GM19240 (cell line): ENCODE data around the gene PDE4B.
"Not testable (repeated sequence)": the region's sequence is repeated elsewhere in the genome, so short reads cannot be mapped to it uniquely, and the experiment has no call there.

Experiments used
- DNase-seq: peaks from one replicate; pipeline ENCODE4 v3.0.0; 2011; ENCODE audit warnings: low spot score; ENCODE audit not compliant: insufficient read length

PDE4B gene

DNA sequence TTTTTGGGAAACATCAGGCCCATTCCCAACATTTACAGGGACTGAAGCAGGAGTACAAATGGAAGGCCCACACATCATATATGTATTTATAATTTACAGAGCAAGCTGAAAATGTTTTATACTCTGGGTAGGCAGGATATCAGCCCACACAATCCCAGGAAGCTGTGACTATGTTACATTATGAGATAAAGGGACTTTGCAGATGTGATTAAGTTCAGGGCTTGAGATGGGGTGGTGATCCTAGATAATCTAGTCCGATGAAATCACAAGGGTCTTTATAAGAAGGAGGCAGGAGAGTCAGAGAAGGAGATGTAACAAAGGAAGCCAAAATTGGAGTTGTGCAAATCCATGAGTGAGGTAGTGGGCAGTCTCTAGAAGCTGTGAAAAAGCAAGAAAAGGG is 160.5 kb downstream of the PDE4B start:
- no peak for DNase-seq

DNA sequence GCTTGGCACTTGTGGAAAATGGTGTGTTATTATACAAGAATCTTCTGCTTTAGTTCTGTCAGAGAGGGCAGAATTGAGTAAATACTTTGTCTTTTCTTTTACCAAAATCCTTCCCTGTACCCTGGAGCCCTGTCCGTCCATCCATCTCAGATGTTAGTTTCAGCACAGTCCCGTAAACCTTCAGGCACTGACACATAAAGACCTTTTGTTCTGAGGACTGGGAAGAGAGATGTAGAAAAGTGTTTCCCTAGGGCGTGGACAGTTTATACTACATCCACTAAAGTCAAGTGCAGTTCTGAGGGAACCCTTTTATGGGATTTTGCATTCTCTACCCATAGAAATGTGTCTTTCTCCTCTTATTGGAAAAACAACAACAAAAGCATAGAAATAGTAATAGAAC is 162.4 kb downstream of the PDE4B start:
- DNase-seq = no peak

DNA sequence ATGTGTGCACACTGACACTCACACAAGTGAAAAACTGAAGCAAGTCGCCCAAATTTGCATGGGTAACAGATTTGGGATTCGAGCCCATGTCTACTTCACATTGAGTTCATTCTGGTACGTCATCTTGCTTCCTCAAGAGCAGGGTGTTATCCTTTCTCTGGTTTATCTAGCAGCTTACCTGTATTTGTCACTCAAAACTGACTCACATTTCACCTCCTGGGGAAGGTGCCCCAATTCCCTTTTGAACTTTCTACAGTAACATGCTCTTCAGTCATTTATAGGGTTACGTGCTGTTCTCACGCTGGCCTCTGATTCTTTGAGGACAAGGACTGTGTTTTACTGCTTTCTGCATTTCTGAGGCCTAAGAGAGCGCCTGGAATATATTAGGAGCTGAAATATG is 162.8 kb downstream of the PDE4B start:
- no peak for DNase-seq

DNA sequence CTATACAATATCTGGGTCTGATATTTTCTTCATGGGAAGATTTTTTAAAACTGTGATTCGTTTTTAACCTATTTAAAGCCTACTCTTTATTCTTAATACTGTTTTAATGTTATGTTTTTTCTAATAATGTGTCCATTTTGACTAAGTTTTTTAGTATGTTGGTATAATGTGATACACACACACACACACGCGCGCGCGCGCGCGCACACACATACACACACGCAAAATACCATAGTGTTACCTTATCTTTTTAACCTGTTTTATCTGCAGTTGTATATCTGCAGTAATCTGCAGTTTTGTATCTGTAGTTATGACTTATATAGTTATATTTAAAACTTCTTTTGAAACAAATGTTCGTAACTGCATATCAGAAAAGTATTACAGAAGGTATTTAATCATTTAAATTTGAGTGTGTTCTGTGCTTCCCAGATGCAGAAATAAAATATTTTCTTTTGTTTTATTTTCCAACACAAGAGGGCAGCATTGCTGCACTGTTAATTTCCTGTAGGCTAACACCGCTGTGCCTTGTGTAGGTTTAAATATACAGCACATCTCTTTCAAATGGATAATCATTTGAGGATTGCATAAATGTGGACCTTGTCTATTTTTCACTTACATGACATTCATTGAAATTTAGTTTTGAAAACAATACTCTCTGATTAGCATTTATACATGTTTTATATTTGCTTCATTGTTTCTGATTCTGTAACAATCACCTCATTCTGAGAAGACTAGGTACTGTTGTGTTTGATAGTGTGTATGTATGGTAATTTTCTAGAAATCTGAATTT is 166.1 kb downstream of the PDE4B start:
- DNase-seq = no peak

DNA sequence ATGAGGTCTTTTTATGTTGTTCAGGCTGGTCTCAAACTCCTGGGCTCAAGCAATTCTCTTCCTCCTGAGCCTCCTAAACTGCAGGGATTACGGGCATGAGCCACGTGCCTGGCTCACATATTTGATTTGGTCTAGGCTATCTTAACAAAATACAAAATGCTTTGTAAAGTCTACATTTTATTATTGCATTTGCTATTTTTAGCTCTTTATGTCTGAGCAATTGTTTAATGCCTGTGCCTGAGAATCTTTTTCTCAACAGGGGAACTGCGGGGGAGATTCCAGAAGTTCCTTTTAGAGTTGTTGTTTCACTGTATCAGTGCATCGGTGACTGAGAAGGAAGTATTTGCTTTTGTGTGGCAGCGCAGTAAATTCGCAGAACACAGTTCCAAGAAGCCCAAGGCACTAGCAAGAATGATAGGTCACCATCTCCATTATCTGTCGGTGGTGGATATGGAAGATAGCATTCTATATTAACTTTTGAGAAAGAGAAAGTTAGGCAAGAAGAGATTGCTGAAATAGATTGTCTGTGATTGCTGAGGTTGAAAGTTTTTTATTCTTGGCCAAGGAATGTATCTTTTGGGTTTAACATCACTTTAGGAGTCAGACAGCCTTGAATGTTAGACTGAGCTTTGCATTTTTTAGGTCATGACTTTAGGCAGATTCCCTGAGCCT is 167.3 kb downstream of the PDE4B start:
- DNase-seq = no peak

DNA sequence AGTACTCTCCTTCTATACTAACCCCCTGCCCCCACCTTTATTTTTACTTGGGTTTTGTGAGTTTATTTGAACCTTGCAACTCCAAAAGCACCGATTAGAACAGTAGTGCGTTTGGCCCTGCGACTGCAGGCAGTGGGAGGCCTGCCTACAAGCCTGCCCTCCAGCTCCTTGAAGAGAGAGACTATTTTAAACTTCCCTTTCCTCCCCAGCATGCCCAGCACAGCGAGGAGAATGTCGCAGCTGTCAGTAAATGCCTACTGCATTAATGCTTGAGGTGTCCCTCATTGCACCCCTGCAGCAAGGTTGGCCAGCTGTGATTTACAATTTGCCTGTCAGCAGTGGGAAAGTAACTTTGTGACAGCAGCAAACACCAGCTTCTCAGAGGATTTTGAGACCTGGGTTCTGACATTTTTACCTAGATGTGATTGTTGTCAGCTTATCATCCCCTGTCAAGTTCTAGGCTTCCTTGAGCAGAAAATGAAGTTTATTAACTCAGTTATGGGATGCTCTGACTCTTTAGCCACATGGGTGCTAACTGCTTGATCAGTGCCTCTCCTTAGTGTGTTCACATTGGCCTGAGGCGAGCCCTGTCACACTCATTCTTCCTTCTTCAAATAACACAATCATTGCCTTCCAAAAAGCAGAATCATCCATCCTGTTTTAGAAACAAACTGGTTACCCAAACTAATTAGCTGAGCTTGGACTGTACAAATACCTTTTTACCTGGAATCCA is 170.6 kb downstream of the PDE4B start:
- DNase-seq = no peak

DNA sequence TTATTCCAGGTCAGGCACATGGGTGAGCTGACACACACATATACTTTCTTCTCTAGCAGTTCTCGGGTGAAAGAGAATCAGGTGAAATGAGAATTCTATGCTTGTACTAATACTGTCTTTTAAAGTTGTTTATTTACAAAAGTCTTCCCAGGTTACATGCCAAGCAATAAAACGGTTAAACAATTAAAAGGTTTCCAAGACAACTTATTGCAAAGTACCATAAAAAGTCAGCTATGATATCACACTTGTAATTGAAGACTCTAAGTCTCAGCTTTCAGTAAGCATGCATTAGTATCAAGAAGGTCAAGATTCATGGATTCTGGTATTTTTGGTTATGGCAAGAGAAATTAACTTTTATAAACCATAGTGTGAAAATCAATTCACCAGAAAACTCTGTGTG is 171.4 kb downstream of the PDE4B start:
- DNase-seq = no peak

DNA sequence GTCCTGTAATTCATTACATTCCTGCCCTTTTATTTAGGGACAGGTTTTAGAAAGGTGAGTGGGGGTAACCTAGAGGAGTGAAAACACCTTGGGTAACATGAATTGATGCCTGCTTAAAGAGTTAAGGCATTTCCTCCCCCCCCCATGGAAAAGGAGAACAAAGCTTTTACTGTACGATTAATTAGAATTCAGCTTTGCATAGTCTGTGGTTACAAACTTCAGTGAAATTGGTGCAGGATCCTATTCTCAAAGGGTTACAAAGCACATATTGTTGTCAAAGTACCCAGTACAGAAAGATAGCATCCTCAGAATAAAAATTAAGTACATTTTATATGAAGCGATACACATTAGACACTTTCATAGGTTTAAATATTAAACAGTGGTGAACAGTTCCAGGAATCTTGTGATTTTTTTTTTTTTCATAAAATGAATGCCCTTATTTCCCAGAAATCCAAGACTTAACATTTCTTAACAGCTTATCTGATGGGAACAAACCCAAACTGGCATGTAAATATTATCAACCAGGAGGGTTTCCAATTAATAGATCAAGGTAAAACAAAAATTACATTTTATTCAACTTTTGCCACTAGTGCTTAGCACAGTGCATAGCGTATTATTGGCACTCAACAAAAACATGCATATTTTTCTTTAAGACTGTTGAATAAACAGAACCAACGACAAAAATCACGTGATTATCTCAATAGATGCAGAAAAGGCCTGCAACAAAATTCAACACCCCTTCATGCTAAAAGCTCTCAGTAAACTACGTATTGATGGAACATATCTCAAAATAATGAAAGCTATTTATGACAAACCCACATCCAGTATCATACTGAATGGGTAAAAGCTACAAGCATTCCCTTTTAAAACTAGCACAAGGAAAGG is 172.7 kb downstream of the PDE4B start:
- no peak for DNase-seq

DNA sequence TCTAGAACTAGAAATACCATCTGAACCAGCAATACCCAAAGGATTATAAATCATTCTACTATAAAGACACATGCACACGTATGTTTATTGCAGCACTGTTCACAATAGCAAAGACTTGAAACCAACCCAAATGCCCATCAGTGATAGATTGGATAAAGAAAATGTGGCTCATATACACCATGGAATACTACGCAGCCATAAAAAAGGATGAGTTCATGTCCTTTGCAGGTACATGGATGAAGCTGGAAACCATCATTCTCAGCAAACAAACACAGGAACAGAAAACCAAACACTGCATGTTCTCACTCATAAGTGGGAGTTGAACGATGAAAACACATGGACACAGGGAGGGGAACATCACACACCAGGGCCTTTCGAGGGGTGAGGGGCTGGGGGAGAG is 174.8 kb downstream of the PDE4B start:
- DNase-seq = not testable (repeated sequence)

DNA sequence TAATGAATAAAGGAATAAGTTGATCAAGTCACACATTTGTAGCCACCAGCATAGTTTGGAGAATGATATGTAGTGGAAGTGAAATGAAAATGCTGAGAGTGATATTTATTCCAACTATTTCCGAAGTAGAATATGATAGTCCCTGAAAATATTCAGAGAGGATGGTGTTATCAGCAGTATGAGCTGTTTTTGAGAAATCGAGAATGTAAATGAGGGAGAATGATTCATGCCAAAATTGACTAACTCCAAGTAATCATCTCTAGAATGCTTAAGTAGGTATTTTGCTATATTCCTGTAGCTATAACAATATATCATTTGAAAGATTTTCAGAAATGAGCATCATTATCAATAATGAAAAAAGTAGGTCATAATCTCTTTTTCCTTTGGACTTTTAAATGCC is 178.9 kb downstream of the PDE4B start:
- no peak for DNase-seq

DNA sequence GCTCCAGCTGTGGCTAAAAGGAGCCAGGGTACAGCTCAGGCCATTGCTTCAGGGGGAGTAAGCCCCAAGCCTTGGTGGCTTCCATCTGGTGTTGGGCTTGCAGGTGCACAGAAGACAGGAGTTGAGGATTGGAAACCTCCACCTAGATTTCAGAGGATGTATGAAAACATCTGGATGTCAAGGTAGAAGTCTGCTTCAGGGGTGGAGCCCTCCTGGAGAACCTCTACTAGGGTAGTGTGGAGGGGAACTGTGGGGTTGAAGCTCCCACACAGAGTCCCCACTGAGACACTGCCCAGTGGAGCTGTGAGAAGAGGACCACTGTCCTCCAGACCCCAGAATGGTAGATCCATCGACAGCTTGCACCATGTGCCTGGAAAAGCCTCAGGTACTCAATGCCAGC is 183.0 kb downstream of the PDE4B start:
- DNase-seq = no peak

DNA sequence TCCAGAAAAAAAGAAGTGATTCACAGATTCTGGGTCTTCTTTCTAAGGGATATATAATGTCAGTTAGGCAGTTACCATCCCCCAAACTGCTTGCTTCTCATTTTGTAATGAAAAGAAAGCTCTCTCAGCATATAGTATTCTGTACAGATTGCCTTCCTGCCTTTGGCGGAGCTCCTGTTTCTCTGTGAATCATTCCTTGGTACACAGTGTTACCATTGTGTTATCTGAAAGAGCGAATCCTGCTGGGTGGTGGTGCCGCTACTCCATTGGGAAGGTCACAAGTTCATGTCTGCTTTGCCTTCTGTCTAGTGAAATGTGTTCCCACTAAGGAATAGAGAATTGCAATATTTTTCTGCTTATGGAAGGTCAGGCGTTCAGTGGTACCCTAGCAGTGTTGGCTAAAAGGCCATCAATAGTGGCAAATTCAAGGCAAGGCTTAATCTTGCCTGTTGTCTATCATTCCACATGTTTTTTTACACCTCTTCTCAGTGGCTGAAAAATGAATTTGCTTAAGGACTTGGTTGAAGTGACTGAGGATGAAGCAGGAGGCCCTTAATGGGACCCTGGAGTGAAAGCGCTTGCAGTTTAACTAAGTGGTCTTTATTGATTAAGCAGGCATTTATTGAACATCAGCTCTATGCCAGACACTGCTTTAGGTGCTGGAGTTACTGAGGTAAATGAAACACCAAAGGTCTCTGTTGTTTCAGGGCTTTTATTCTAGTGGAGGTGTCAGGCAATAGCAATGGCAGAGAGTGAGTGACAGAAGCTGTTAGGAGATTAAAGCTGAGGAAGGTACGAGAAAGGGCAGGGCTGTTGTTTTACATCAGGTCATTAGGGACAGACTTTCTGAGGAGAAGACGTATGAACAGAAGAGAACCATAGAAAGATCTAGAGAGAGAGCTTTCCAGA is 186.7 kb downstream of the PDE4B start:
- no peak for DNase-seq

DNA sequence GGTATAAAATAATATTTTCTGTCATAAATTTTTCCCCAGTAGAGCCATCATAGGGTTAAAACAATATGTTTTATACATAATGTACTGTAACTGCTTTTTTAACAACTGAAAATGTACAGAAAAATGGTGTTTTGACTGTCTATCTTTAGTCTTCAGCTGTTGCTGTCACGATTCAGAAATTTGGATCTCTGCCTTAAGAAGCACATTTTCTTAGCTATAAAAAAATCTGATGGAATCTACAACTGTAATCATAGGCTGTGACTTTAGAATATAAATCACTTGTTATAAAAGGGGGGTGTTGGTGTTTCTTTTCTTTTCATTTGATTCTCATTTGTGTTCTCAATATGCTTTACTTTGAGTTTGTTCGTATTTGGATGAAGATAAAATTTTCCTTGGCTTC is 187.5 kb downstream of the PDE4B start:
- DNase-seq = no peak

DNA sequence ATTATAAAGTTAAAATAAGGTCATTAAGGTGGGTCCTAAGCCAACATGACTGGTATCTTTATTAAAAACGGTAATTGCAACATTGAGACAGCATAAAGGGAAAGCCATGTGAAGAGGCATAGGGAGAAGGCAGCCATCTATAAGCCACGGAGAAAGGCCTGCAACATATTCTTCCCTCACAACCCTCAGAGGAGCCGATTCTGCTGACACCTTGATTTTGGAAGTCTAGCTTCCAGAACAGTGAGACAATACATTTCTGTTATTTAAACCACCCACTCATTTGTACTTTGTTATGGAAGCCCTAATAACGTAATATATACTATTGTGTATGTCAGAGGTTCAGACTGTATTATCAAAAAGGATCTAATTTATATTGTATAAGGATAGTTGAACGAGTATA is 190.8 kb downstream of the PDE4B start:
- DNase-seq = no peak

DNA sequence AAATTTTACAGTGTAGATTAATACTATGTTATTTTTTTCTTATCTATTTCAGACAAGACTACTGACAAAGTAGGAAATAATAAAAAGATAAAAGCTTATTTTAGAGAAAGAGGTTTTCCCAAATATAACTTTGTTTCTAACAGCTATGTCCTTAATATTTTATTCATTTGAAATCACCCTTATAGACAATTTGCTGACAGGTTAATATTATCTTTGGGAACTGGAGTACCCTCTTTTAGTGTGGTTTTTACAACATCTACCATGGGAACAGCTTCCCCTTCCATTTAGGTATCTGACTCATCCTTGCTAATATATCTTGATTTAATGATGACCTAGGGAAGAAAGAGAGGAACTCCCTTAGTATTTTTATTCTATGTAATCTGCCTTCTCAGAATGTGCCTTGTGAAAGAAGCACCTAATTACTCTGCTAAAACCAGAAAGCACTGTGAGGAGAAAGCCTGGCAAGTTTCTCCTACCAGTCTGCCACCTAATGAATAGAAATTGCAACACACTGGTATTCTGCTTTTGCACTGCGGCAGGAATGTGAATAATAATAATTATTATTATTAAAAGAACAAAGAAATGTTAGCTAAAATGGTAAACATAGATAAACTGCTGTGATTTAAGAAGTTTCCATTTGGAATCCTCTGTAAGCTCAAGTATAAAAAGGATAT is 192.8 kb downstream of the PDE4B start:
- DNase-seq = no peak

DNA sequence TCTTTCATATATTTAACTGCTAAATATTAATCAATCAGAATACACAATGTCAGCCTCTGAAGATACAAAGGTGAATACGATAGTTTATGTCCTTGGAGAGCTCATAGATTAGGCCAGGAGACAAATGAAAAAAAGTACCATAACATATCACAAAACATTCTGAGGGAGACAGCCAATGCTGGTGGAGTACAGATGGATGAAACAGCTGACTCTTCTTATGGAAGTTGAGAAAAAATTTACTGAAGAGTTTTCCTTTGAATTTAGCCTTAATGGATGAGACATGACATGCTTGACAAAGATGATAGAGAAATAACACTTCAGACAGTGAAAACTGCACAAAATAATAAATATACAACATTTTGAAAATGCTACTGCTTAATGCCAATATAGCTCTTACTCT is 193.5 kb downstream of the PDE4B start:
- DNase-seq = no peak

DNA sequence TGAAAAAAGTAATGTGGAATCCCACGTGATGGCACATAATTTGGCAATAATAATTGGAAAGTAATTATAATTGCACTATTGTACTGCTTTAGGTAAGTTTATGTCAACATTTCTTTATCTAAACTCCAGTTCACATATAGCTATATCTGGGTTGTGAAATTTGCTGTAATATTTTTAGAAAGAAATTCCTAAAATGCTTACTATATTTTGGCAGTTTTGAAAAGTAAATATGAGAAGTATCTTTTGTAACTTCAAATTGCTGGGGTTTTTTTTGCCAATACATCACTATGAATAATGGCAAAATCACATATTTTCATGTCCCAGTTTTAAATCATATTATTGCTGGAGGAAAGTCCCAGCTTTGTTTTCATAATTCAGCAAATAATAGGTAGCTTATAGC is 197.5 kb downstream of the PDE4B start:
- DNase-seq = no peak

DNA sequence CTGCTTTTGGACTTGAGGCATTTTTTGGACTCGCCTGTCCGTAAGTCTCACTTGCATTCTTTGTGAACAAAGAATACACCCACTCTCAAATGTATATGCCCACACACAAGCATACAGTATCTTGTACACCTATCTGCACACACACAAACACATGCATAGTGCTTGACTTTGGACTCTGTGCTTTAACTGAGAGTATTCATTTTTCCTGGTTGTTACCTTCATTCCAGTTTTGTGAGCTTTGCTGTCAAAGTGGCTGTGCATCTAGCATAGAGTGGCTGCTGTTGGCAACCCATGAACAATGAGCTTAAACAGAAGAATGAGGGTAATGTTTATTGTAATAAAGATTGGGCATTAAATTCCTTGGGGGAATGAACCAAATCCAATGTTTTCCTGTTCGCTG is 199.0 kb downstream of the PDE4B start:
- DNase-seq = no peak

DNA sequence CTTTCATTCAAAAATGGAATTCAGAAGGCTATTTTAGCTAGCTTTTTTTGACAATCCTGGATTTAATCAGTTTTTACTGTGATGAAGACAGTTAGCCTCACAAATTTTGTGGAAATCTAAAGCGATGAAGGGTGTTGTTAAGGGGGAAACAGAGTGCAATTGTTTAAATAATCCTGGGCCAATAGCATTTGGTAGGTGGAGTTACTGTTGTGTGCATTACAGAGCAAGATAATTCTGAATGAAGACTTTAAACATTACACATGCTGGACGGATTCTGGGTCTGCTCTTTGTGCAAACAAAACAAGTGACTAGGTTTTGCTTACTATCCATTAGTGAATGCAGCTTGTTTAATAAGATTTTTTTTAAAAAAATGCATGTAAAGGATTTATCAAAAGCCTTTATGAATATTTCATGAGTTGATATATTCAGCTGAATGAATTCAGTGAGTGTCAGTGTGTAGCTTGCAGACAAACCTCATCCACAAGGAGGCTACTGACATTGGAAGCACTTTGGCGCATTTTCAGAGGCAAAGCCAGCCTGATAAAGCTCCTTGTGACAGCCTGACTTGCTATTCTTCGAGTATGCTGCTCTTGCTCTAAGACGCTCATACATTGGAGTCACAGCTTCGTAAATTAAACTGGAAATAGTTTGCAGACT is 199.6 kb downstream of the PDE4B start:
- no peak for DNase-seq
